Activated naive CD8-positive, alpha-beta T cell treated with anti-CD3 and anti-CD28 coated beads, Interleukin-2, amount 10 ng/mL, durations not matched to agents 7 days and 5 days (primary cell): ENCODE results near the gene NFASC. TPM values are rescaled to one million over a fixed set of nuclear protein-coding genes. Genes with fewer than 3 reads are reported as not detected.

Source experiments
- ATAC-seq: fragments of 150-1000 bp; cut with Tn5 transposase; one replicate; pipeline ENCODE4 v1.10.0; 2021; ENCODE audit warnings: low read depth, moderate library complexity
- POLR2A ChIA-PET: fragments of 350-600 bp; sonication (Branson Sonifier 250); formaldehyde crosslinking; loops from one replicate; lab custom pipeline; 2021; ENCODE audit warnings: antibody characterized with exemption; lab: Charles Lee
- DNase-seq: peaks from one replicate; pipeline ENCODE4 v3.0.0; 2021
- H3K27ac Mint-ChIP-seq: one replicate; pipeline ENCODE4 v1.8.0; 2022; ENCODE audit warnings: mild to moderate bottlenecking, mixed read lengths
- H3K27me3 Mint-ChIP-seq: one replicate; pipeline ENCODE4 v1.8.0; 2022; ENCODE audit warnings: mild to moderate bottlenecking, moderate library complexity, mixed read lengths
- H3K36me3 Mint-ChIP-seq: one replicate; pipeline ENCODE4 v1.8.0; 2021; ENCODE audit warnings: mild to moderate bottlenecking, mixed read lengths
- H3K4me1 Mint-ChIP-seq: one replicate; pipeline ENCODE4 v1.8.0; 2021; ENCODE audit warnings: mixed read lengths
- H3K4me3 Mint-ChIP-seq: one replicate; pipeline ENCODE4 v1.8.0; 2022; ENCODE audit warnings: mild to moderate bottlenecking, moderate library complexity, mixed read lengths
- H3K9me3 Mint-ChIP-seq: one replicate; pipeline ENCODE4 v1.8.0; 2021; ENCODE audit warnings: mixed read lengths
- total RNA-seq, 2 experiments: library from RNA; stranded (reverse); gene quantifications; one replicate each; pipeline ENCODE4 v1.2.3, GENCODE V29; 2021

The NFASC gene
- total RNA-seq, 2 experiments from 2014 or later = 0.14 to 0.31 TPM

GRCh38 chr1:205053296-205053695, 182.6 kb downstream of the NFASC start:
- POLR2A ChIA-PET = no interaction called here
- DNase-seq = no peak

GRCh38 chr1:205054013-205054412, 183.4 kb downstream of the NFASC start:
- POLR2A ChIA-PET = no interaction called here
- no peaks in the 10 kb centered on the region for H3K9me3 Mint-ChIP-seq
- peaks cover 2% of the 10 kb centered on the region for H3K27me3 Mint-ChIP-seq
- no peak overlapping the region for H3K27ac Mint-ChIP-seq
- H3K4me1 Mint-ChIP-seq = no peaks in the 10 kb centered on the region
- no peaks in the 10 kb centered on the region for H3K36me3 Mint-ChIP-seq
- DNase-seq (no peak), ATAC-seq (no peak)
- H3K4me3 Mint-ChIP-seq = no peak overlapping the region

More at GRCh38 chr1:205053296-205053695, 182.6 kb downstream of the NFASC start:
- Mint-ChIP-seq H3K36me3 (no peaks in the 10 kb centered on the region), H3K4me1 (no peaks in the 10 kb centered on the region), H3K9me3 (no peaks in the 10 kb centered on the region), H3K27me3 (peaks cover 5% of the 10 kb centered on the region), H3K4me3 (no peak overlapping the region), H3K27ac (no peak overlapping the region)
- no peak for ATAC-seq

- no peak for DNase-seq
- Mint-ChIP-seq H3K36me3 (no peaks in the 10 kb centered on the region), H3K4me1 (no peaks in the 10 kb centered on the region), H3K27ac (no peak overlapping the region), H3K4me3 (no peak overlapping the region), H3K9me3 (no peaks in the 10 kb centered on the region), H3K27me3 (peaks cover under 1% of the 10 kb centered on the region)
- ATAC-seq = no peak
- POLR2A ChIA-PET = no interaction called here
Measured at GRCh38 chr1:205056188-205056611, 185.5 kb downstream of the NFASC start.

GRCh38 chr1:205056956-205057568, 186.4 kb downstream of the NFASC start:
- Mint-ChIP-seq H3K27ac (no peak overlapping the region), H3K4me1 (peaks cover 1% of the 10 kb centered on the region), H3K36me3 (no peaks in the 10 kb centered on the region), H3K27me3 (no peaks in the 10 kb centered on the region), H3K4me3 (no peak overlapping the region), H3K9me3 (no peaks in the 10 kb centered on the region)
- POLR2A ChIA-PET = no interaction called here
- ATAC-seq (no peak), DNase-seq (no peak)

GRCh38 chr1:205057808-205058575, 187.3 kb downstream of the NFASC start:
- Mint-ChIP-seq H3K27me3 (no peaks in the 10 kb centered on the region), H3K4me3 (no peak overlapping the region), H3K9me3 (no peaks in the 10 kb centered on the region), H3K4me1 (peaks cover 1% of the 10 kb centered on the region), H3K27ac (no peak overlapping the region), H3K36me3 (no peaks in the 10 kb centered on the region)
- DNase-seq (no peak), ATAC-seq (no peak)
- POLR2A ChIA-PET = no interaction called here

GRCh38 chr1:205058853-205059252, 188.2 kb downstream of the NFASC start:
- no peaks in the 10 kb centered on the region for H3K9me3 Mint-ChIP-seq
- DNase-seq (no peak), ATAC-seq (no peak)
- H3K27ac Mint-ChIP-seq = no peak overlapping the region
- no peak overlapping the region for H3K4me3 Mint-ChIP-seq
- POLR2A ChIA-PET = no interaction called here
- no peaks in the 10 kb centered on the region for H3K36me3 Mint-ChIP-seq
- H3K4me1 Mint-ChIP-seq = peaks cover 1% of the 10 kb centered on the region
- no peaks in the 10 kb centered on the region for H3K27me3 Mint-ChIP-seq

- DNase-seq (no peak), ATAC-seq (no peak)
- peaks cover 1% of the 10 kb centered on the region for H3K4me1 Mint-ChIP-seq
- no peaks in the 10 kb centered on the region for H3K36me3 Mint-ChIP-seq
- H3K27me3 Mint-ChIP-seq = no peaks in the 10 kb centered on the region
- no peak overlapping the region for H3K27ac Mint-ChIP-seq
- POLR2A ChIA-PET = no interaction called here
- H3K9me3 Mint-ChIP-seq = no peaks in the 10 kb centered on the region
- no peak overlapping the region for H3K4me3 Mint-ChIP-seq
Measured at GRCh38 chr1:205059660-205060059, 189.0 kb downstream of the NFASC start.

GRCh38 chr1:205060746-205061145, 190.1 kb downstream of the NFASC start:
- Mint-ChIP-seq H3K9me3 (no peaks in the 10 kb centered on the region), H3K4me3 (no peak overlapping the region), H3K4me1 (peaks cover 1% of the 10 kb centered on the region), H3K27ac (no peak overlapping the region), H3K27me3 (no peaks in the 10 kb centered on the region), H3K36me3 (no peaks in the 10 kb centered on the region)
- POLR2A ChIA-PET = interaction anchor here (0.6 kb wide), 1 partner anchor 19 kb away, joined by 5 read pairs; no protein-coding TSS in a partner anchor
- ATAC-seq (no peak), DNase-seq (no peak)

GRCh38 chr1:205061227-205061626, 190.6 kb downstream of the NFASC start:
- ATAC-seq (no peak), DNase-seq (peak; percentile 27)
- Mint-ChIP-seq H3K9me3 (no peaks in the 10 kb centered on the region), H3K4me3 (no peak overlapping the region), H3K36me3 (no peaks in the 10 kb centered on the region), H3K27ac (no peak overlapping the region), H3K4me1 (peaks cover 1% of the 10 kb centered on the region), H3K27me3 (no peaks in the 10 kb centered on the region)
- POLR2A ChIA-PET = interaction anchor here (0.6 to 1.1 kb wide), 2 partner anchors 14 to 19 kb away, joined by 3 to 5 read pairs; no protein-coding TSS in a partner anchor

GRCh38 chr1:205061665-205062069, 191.0 kb downstream of the NFASC start:
- POLR2A ChIA-PET = interaction anchor here (1.1 kb wide), 1 partner anchor 13 kb away, joined by 3 read pairs; no protein-coding TSS in a partner anchor
- ATAC-seq = peak; percentile 58
- Mint-ChIP-seq H3K36me3 (no peaks in the 10 kb centered on the region), H3K27ac (no peak overlapping the region), H3K4me1 (peaks cover 1% of the 10 kb centered on the region), H3K4me3 (no peak overlapping the region), H3K27me3 (no peaks in the 10 kb centered on the region), H3K9me3 (no peaks in the 10 kb centered on the region)
- peak; percentile 78 for DNase-seq

- no peak overlapping the region for H3K4me3 Mint-ChIP-seq
- H3K9me3 Mint-ChIP-seq = no peaks in the 10 kb centered on the region
- no peak for ATAC-seq
- H3K36me3 Mint-ChIP-seq = no peaks in the 10 kb centered on the region
- no peaks in the 10 kb centered on the region for H3K27me3 Mint-ChIP-seq
- H3K27ac Mint-ChIP-seq = no peak overlapping the region
- peak; percentile 12 for DNase-seq
- POLR2A ChIA-PET = no interaction called here
- H3K4me1 Mint-ChIP-seq = peaks cover 1% of the 10 kb centered on the region
Measured at GRCh38 chr1:205062319-205062718, 191.7 kb downstream of the NFASC start.

GRCh38 chr1:205062895-205063294, 192.2 kb downstream of the NFASC start:
- H3K4me3 Mint-ChIP-seq = no peak overlapping the region
- ATAC-seq = no peak
- POLR2A ChIA-PET = no interaction called here
- H3K27ac Mint-ChIP-seq = no peak overlapping the region
- H3K9me3 Mint-ChIP-seq = no peaks in the 10 kb centered on the region
- H3K27me3 Mint-ChIP-seq = no peaks in the 10 kb centered on the region
- no peak for DNase-seq
- no peaks in the 10 kb centered on the region for H3K36me3 Mint-ChIP-seq
- H3K4me1 Mint-ChIP-seq = peaks cover 1% of the 10 kb centered on the region

GRCh38 chr1:205064301-205064700, 193.6 kb downstream of the NFASC start:
- no peak overlapping the region for H3K4me3 Mint-ChIP-seq
- ATAC-seq (no peak), DNase-seq (peak; percentile 14)
- H3K36me3 Mint-ChIP-seq = no peaks in the 10 kb centered on the region
- no peaks in the 10 kb centered on the region for H3K27me3 Mint-ChIP-seq
- H3K27ac Mint-ChIP-seq = no peak overlapping the region
- H3K4me1 Mint-ChIP-seq = peaks cover 1% of the 10 kb centered on the region
- POLR2A ChIA-PET = no interaction called here
- no peaks in the 10 kb centered on the region for H3K9me3 Mint-ChIP-seq
